ENCODE data around the gene NPY4R.
"Not testable (repeated sequence)": the region's sequence is repeated elsewhere in the genome, so short reads cannot be mapped to it uniquely, and the experiment has no call there.

The NPY4R gene

GRCh38 chr10:46465765-46466164 is at the start of gene NPY4R:
TSS of gene NPY4R (minus strand) at chr10:46465958. CDS start at chr10:46462635, 3,323 bp downstream.
- not testable (repeated sequence) for H3K4me3 ChIP-seq (ENCODE audit: control insufficient read depth, low read depth, low read length); DNase-seq (ENCODE audit: low read depth)

GRCh38 chr10:46515366-46515765 is 49.6 kb upstream of the NPY4R start:
- no peak overlapping the region for H3K4me3 ChIP-seq (ENCODE audit: control insufficient read depth, low read depth, low read length)
- DNase-seq (ENCODE audit: low read depth): no peak
- TF ChIP-seq CTCF (IDR thresholded peaks at IDR 0.05; ENCODE audit: control insufficient read depth, insufficient read depth, low read depth, low read length, missing control alignments): no peak

- H3K4me3 ChIP-seq (ENCODE audit: control insufficient read depth, low read depth, low read length): no peak overlapping the region
- DNase-seq (ENCODE audit: low read depth): no peak
- no peak for TF ChIP-seq CTCF (IDR thresholded peaks at IDR 0.05; ENCODE audit: control insufficient read depth, insufficient read depth, low read depth, low read length, missing control alignments)
Observed at GRCh38 chr10:46514899-46515298, 49.1 kb upstream of the NPY4R start.

GRCh38 chr10:46514431-46514861 is 48.7 kb upstream of the NPY4R start:
- TF ChIP-seq CTCF (IDR thresholded peaks at IDR 0.05; ENCODE audit: control insufficient read depth, insufficient read depth, low read depth, low read length, missing control alignments): no peak
- no peak overlapping the region for H3K4me3 ChIP-seq (ENCODE audit: control insufficient read depth, low read depth, low read length)
- DNase-seq (ENCODE audit: low read depth): no peak

- not testable (repeated sequence) for H3K4me3 ChIP-seq (ENCODE audit: control insufficient read depth, low read depth, low read length); DNase-seq (ENCODE audit: low read depth)
Observed at GRCh38 chr10:46513333-46513732, 47.6 kb upstream of the NPY4R start.

GRCh38 chr10:46512725-46513124 is 47.0 kb upstream of the NPY4R start:
- not testable (repeated sequence) for DNase-seq (ENCODE audit: low read depth); H3K4me3 ChIP-seq (ENCODE audit: control insufficient read depth, low read depth, low read length)

GRCh38 chr10:46512002-46512401 is 46.2 kb upstream of the NPY4R start:
- DNase-seq (ENCODE audit: low read depth); H3K4me3 ChIP-seq (ENCODE audit: control insufficient read depth, low read depth, low read length): not testable (repeated sequence)

- not testable (repeated sequence) for DNase-seq (ENCODE audit: low read depth); H3K4me3 ChIP-seq (ENCODE audit: control insufficient read depth, low read depth, low read length)
Observed at GRCh38 chr10:46499990-46500389, 34.2 kb upstream of the NPY4R start.

- H3K4me3 ChIP-seq (ENCODE audit: control insufficient read depth, low read depth, low read length): not testable (repeated sequence)
Observed at GRCh38 chr10:46498985-46499703, 33.4 kb upstream of the NPY4R start.

GRCh38 chr10:46497878-46498277 is 32.1 kb upstream of the NPY4R start:
- H3K4me3 ChIP-seq (ENCODE audit: control insufficient read depth, low read depth, low read length); DNase-seq (ENCODE audit: low read depth): not testable (repeated sequence)

More at GRCh38 chr10:46498985-46499703, 33.4 kb upstream of the NPY4R start:
- DNase-seq (ENCODE audit: low read depth): not testable (repeated sequence)

- DNase-seq (ENCODE audit: low read depth); H3K4me3 ChIP-seq (ENCODE audit: control insufficient read depth, low read depth, low read length): not testable (repeated sequence)
Observed at GRCh38 chr10:46497401-46497800, 31.6 kb upstream of the NPY4R start.

GRCh38 chr10:46491364-46492114 is 25.8 kb upstream of the NPY4R start:
- H3K4me3 ChIP-seq (ENCODE audit: control insufficient read depth, low read depth, low read length); DNase-seq (ENCODE audit: low read depth): not testable (repeated sequence)

- DNase-seq (ENCODE audit: low read depth); H3K4me3 ChIP-seq (ENCODE audit: control insufficient read depth, low read depth, low read length): not testable (repeated sequence)
Observed at GRCh38 chr10:46490285-46490684, 24.5 kb upstream of the NPY4R start.

GRCh38 chr10:46486459-46486858 is 20.7 kb upstream of the NPY4R start:
- not testable (repeated sequence) for DNase-seq (ENCODE audit: low read depth); H3K4me3 ChIP-seq (ENCODE audit: control insufficient read depth, low read depth, low read length)
